ENCODE results near the gene BCHE. TPM values are rescaled to one million over a fixed set of nuclear protein-coding genes. Genes with fewer than 3 reads are reported as not detected.

BCHE gene
- total and polyA plus RNA-seq, 2 donors (not counting 1 experiment from before 2014, with no cell fraction given): 5.8 to 34.7 TPM

GRCh38 chr3:165748094-165748493 is 89.1 kb downstream of the BCHE start:
- TF ChIP-seq CTCF (conservative IDR thresholded peaks at IDR 0.05 in 1 of 2, IDR thresholded peaks at IDR 0.05 in 1 of 2; ENCODE audit: low read depth in 1 of 2, low read length in 2 of 2) (no peak), EZH2 (IDR thresholded peaks at IDR 0.05; ENCODE audit: low read length, missing control alignments) (no peak)
- no peak for DNase-seq (ENCODE audit: low read depth in 2 of 2)
- no peak overlapping the region for H3K27ac ChIP-seq (ENCODE audit: insufficient read depth, low read length)
- H3K9me3 ChIP-seq (ENCODE audit: control insufficient read depth, insufficient read depth, low read depth, low read length): no peaks in the 10 kb centered on the region
- no peaks in the 10 kb centered on the region for H4K20me1 ChIP-seq (ENCODE audit: control insufficient read depth, extremely low read depth, insufficient read depth, low read length)
- H3K36me3 ChIP-seq (ENCODE audit: control insufficient read depth, insufficient read depth, low read length): no peaks in the 10 kb centered on the region
- H3K27me3 ChIP-seq (ENCODE audit: control insufficient read depth, insufficient read depth, low read length): no peaks in the 10 kb centered on the region
- H3K79me2 ChIP-seq (ENCODE audit: control insufficient read depth, insufficient read depth, low read length): no peaks in the 10 kb centered on the region
- no peak overlapping the region for H2AFZ ChIP-seq (ENCODE audit: low read length)
- H3K4me2 ChIP-seq (ENCODE audit: extremely low read depth, insufficient read depth, low read length): no peak overlapping the region
- H3K4me1 ChIP-seq (ENCODE audit: control insufficient read depth, extremely low read depth, insufficient read depth, low read length): no peaks in the 10 kb centered on the region
- H3K9ac ChIP-seq (ENCODE audit: insufficient read depth, low read length): no peak overlapping the region
- no peak overlapping the region for H3K4me3 ChIP-seq (replicated peaks in 1 of 4; ENCODE audit: control extremely low read depth in 1 of 4, insufficient read depth in 1 of 4, low read depth in 3 of 4, low read length in 4 of 4)

GRCh38 chr3:165746874-165747273 is 90.3 kb downstream of the BCHE start:
- Histone ChIP-seq H4K20me1 (ENCODE audit: control insufficient read depth, extremely low read depth, insufficient read depth, low read length) (no peaks in the 10 kb centered on the region), H2AFZ (ENCODE audit: low read length) (no peak overlapping the region), H3K27ac (ENCODE audit: insufficient read depth, low read length) (no peak overlapping the region), H3K4me2 (ENCODE audit: extremely low read depth, insufficient read depth, low read length) (no peak overlapping the region), H3K9me3 (ENCODE audit: control insufficient read depth, insufficient read depth, low read depth, low read length) (no peaks in the 10 kb centered on the region), H3K4me3 (replicated peaks in 1 of 4; ENCODE audit: control extremely low read depth in 1 of 4, insufficient read depth in 1 of 4, low read depth in 3 of 4, low read length in 4 of 4) (no peak overlapping the region), H3K27me3 (ENCODE audit: control insufficient read depth, insufficient read depth, low read length) (no peaks in the 10 kb centered on the region), H3K4me1 (ENCODE audit: control insufficient read depth, extremely low read depth, insufficient read depth, low read length) (no peaks in the 10 kb centered on the region), H3K9ac (ENCODE audit: insufficient read depth, low read length) (no peak overlapping the region), H3K79me2 (ENCODE audit: control insufficient read depth, insufficient read depth, low read length) (no peaks in the 10 kb centered on the region), H3K36me3 (ENCODE audit: control insufficient read depth, insufficient read depth, low read length) (no peaks in the 10 kb centered on the region)
- TF ChIP-seq EZH2 (IDR thresholded peaks at IDR 0.05; ENCODE audit: low read length, missing control alignments) (no peak), CTCF (conservative IDR thresholded peaks at IDR 0.05 in 1 of 2, IDR thresholded peaks at IDR 0.05 in 1 of 2; ENCODE audit: low read depth in 1 of 2, low read length in 2 of 2) (no peak)
- no peak for DNase-seq (ENCODE audit: low read depth in 2 of 2)

- TF ChIP-seq EZH2 (IDR thresholded peaks at IDR 0.05; ENCODE audit: low read length, missing control alignments) (no peak), CTCF (conservative IDR thresholded peaks at IDR 0.05 in 1 of 2, IDR thresholded peaks at IDR 0.05 in 1 of 2; ENCODE audit: low read depth in 1 of 2, low read length in 2 of 2) (no peak)
- no peaks in the 10 kb centered on the region for H3K9me3 ChIP-seq (ENCODE audit: control insufficient read depth, insufficient read depth, low read depth, low read length)
- no peak overlapping the region for H3K9ac ChIP-seq (ENCODE audit: insufficient read depth, low read length)
- no peak for DNase-seq (ENCODE audit: low read depth in 2 of 2)
- no peak overlapping the region for H2AFZ ChIP-seq (ENCODE audit: low read length)
- H3K4me2 ChIP-seq (ENCODE audit: extremely low read depth, insufficient read depth, low read length): no peak overlapping the region
- no peak overlapping the region for H3K27ac ChIP-seq (ENCODE audit: insufficient read depth, low read length)
- no peaks in the 10 kb centered on the region for H3K4me1 ChIP-seq (ENCODE audit: control insufficient read depth, extremely low read depth, insufficient read depth, low read length)
- no peaks in the 10 kb centered on the region for H3K27me3 ChIP-seq (ENCODE audit: control insufficient read depth, insufficient read depth, low read length)
- H3K4me3 ChIP-seq (replicated peaks in 1 of 4; ENCODE audit: control extremely low read depth in 1 of 4, insufficient read depth in 1 of 4, low read depth in 3 of 4, low read length in 4 of 4): no peak overlapping the region
- H4K20me1 ChIP-seq (ENCODE audit: control insufficient read depth, extremely low read depth, insufficient read depth, low read length): no peaks in the 10 kb centered on the region
- H3K36me3 ChIP-seq (ENCODE audit: control insufficient read depth, insufficient read depth, low read length): no peaks in the 10 kb centered on the region
- H3K79me2 ChIP-seq (ENCODE audit: control insufficient read depth, insufficient read depth, low read length): no peaks in the 10 kb centered on the region
Measured at GRCh38 chr3:165744025-165744424, 93.2 kb downstream of the BCHE start.

Data from fibroblast of lung (primary cell).